Left lobe of liver (tissue), 2 donors: ENCODE measurements around the gene CC2D2B. TPM values are rescaled to one million over a fixed set of nuclear protein-coding genes. Genes with fewer than 3 reads are reported as not detected.
"Not testable (repeated sequence)": the region's sequence is repeated elsewhere in the genome, so short reads cannot be mapped to it uniquely, and the experiment has no call there.

Experiments
- ATAC-seq: fragments of 200-7000 bp; cut with Tn5 transposase; one replicate; pipeline ENCODE4 v1.9.1; 2020; ENCODE audit warnings: mild to moderate bottlenecking, moderate library complexity
- DNase-seq: peaks from one replicate; pipeline ENCODE4 v3.0.0-alpha.2; 2020; ENCODE audit warnings: low spot score
- total RNA-seq: library from RNA; stranded (reverse); gene quantifications from one replicate; pipeline ENCODE4 v1.2.1, GENCODE V29; 2021
- donor health status: DM: no; HTN: no; CAD: no; lungs with moderate emphysema.
- donor health status: DM: no; HTN: yes; CAD: no.

Gene CC2D2B
- total RNA-seq: 0.10 TPM

GRCh38 chr10:95907456-95908253 lies at the start of gene CC2D2B:
TSS of gene CC2D2B (plus strand) at chr10:95907975. CDS start at chr10:95911324, 3,349 bp downstream.
- DNase-seq (peak; percentile 88), ATAC-seq (peak; percentile 93)

- ATAC-seq (no peak), DNase-seq (no peak)
Measured at GRCh38 chr10:95860166-95860940, 47.4 kb upstream of the CC2D2B start.

- ATAC-seq: no peak
- no peak for DNase-seq
Measured at GRCh38 chr10:95861386-95861785, 46.4 kb upstream of the CC2D2B start.

- ATAC-seq: peak; percentile 83
- DNase-seq: no peak
Measured at GRCh38 chr10:95864906-95865813, 42.6 kb upstream of the CC2D2B start.

- DNase-seq (no peak), ATAC-seq (peak; percentile 75)
Measured at GRCh38 chr10:95865814-95866466, 41.8 kb upstream of the CC2D2B start.

- ATAC-seq (no peak), DNase-seq (no peak)
Measured at GRCh38 chr10:95866467-95866842, 41.3 kb upstream of the CC2D2B start.

GRCh38 chr10:95867866-95868265 lies 39.9 kb upstream of the CC2D2B start:
- DNase-seq (no peak), ATAC-seq (no peak)

- ATAC-seq: no peak
- DNase-seq: no peak
Measured at GRCh38 chr10:95872158-95872711, 35.5 kb upstream of the CC2D2B start.

GRCh38 chr10:95873139-95873538 lies 34.6 kb upstream of the CC2D2B start:
- ATAC-seq (no peak), DNase-seq (no peak)

GRCh38 chr10:95873651-95874050 lies 34.1 kb upstream of the CC2D2B start:
- DNase-seq (no peak), ATAC-seq (no peak)

- not testable (repeated sequence) for ATAC-seq, DNase-seq
Measured at GRCh38 chr10:95874783-95875182, 33.0 kb upstream of the CC2D2B start.

GRCh38 chr10:95876756-95877155 lies 31.0 kb upstream of the CC2D2B start:
- DNase-seq (no peak), ATAC-seq (no peak)

GRCh38 chr10:95877881-95878280 lies 29.9 kb upstream of the CC2D2B start:
- no peak for DNase-seq
- ATAC-seq: no peak

- DNase-seq (no peak), ATAC-seq (no peak)
Measured at GRCh38 chr10:95880704-95881103, 27.1 kb upstream of the CC2D2B start.

- no peak for DNase-seq
- ATAC-seq: no peak
Measured at GRCh38 chr10:95881316-95881715, 26.5 kb upstream of the CC2D2B start.

GRCh38 chr10:95889830-95890229 lies 17.9 kb upstream of the CC2D2B start:
- ATAC-seq (no peak), DNase-seq (no peak)

GRCh38 chr10:95896071-95896850 lies 11.5 kb upstream of the CC2D2B start:
- no peak for ATAC-seq
- DNase-seq: no peak

- not testable (repeated sequence) for ATAC-seq, DNase-seq
Measured at GRCh38 chr10:95905897-95906580, 1.7 kb upstream of the CC2D2B start.
